RWPE2 (cell line): ENCODE results near the gene IRF2BP2.

Source experiments
- ATAC-seq: fragments of 200-7000 bp; cut with Tn5 transposase; 3 replicates; pipeline ENCODE4 v1.9.1; 2021; ENCODE audit warnings: low read depth
- DNase-seq: peaks from one replicate; pipeline ENCODE4 v3.0.0-alpha.2; 2020; ENCODE audit warnings: low spot score
- H3K27ac ChIP-seq: fragments of 450-650 bp; 2 replicates; pipeline ENCODE4 v1.5.1; 2017; ENCODE audit warnings: mild to moderate bottlenecking; ENCODE audit not compliant: poor library complexity, severe bottlenecking
- H3K27me3 ChIP-seq: fragments of 250-450 bp; sonication (Bioruptor Pico); 2 replicates; pipeline ENCODE4 v1.5.1; 2021; ENCODE audit warnings: mild to moderate bottlenecking, moderate library complexity; ENCODE audit not compliant: insufficient read depth, poor library complexity, severe bottlenecking
- H3K36me3 ChIP-seq: fragments of 250-450 bp; sonication (Bioruptor Pico); 2 replicates; pipeline ENCODE4 v1.5.1; 2020; ENCODE audit warnings: low read depth, mild to moderate bottlenecking, moderate library complexity
- H3K4me1 ChIP-seq: fragments of 250-450 bp; sonication (Bioruptor Pico); 2 replicates; pipeline ENCODE4 v1.5.1; 2021; ENCODE audit warnings: mild to moderate bottlenecking, moderate library complexity; ENCODE audit not compliant: insufficient read depth, poor library complexity, severe bottlenecking
- H3K4me3 ChIP-seq: fragments of 250-450 bp; sonication (Bioruptor Pico); 2 replicates; pipeline ENCODE4 v1.5.1; 2021; ENCODE audit warnings: mild to moderate bottlenecking, moderate library complexity; ENCODE audit not compliant: severe bottlenecking
- H3K9me3 ChIP-seq: fragments of 250-450 bp; sonication (Bioruptor Pico); 2 replicates; pipeline ENCODE4 v1.5.1; 2021; ENCODE audit warnings: mild to moderate bottlenecking, moderate library complexity; ENCODE audit not compliant: severe bottlenecking
- CTCF ChIP-seq: fragments of 450-650 bp; IDR thresholded peaks from one replicate; pipeline ENCODE4 v1.5.1; 2017; ENCODE audit warnings: mild to moderate bottlenecking, moderate library complexity; ENCODE audit not compliant: poor library complexity, severe bottlenecking

The IRF2BP2 gene

GRCh38 chr1:234562334-234562733, 47.6 kb downstream of the IRF2BP2 start:
- no peak for ATAC-seq
- no peak overlapping the region for H3K27ac ChIP-seq
- DNase-seq: no peak
- H3K4me1 ChIP-seq: peaks cover 12% of the 10 kb centered on the region
- H3K36me3 ChIP-seq: no peaks in the 10 kb centered on the region
- no peak for TF ChIP-seq CTCF
- H3K27me3 ChIP-seq: no peaks in the 10 kb centered on the region
- H3K9me3 ChIP-seq: no peaks in the 10 kb centered on the region
- no peak overlapping the region for H3K4me3 ChIP-seq

- Histone ChIP-seq H3K4me3 (no peak overlapping the region), H3K36me3 (no peaks in the 10 kb centered on the region), H3K27ac (no peak overlapping the region), H3K27me3 (no peaks in the 10 kb centered on the region), H3K9me3 (no peaks in the 10 kb centered on the region), H3K4me1 (peaks cover 12% of the 10 kb centered on the region)
- ATAC-seq: no peak
- no peak for TF ChIP-seq CTCF
- DNase-seq: no peak
Observed at GRCh38 chr1:234561319-234561718, 48.7 kb downstream of the IRF2BP2 start.

GRCh38 chr1:234559902-234560676, 49.9 kb downstream of the IRF2BP2 start:
- Histone ChIP-seq H3K4me3 (no peak overlapping the region), H3K4me1 (peaks cover 10% of the 10 kb centered on the region), H3K9me3 (no peaks in the 10 kb centered on the region), H3K36me3 (no peaks in the 10 kb centered on the region), H3K27ac (no peak overlapping the region), H3K27me3 (no peaks in the 10 kb centered on the region)
- TF ChIP-seq CTCF: no peak
- no peak for DNase-seq
- no peak for ATAC-seq

GRCh38 chr1:234559152-234559901, 50.7 kb downstream of the IRF2BP2 start:
- no peak overlapping the region for H3K4me3 ChIP-seq
- H3K4me1 ChIP-seq: peaks cover 7% of the 10 kb centered on the region
- TF ChIP-seq CTCF: no peak
- no peaks in the 10 kb centered on the region for H3K27me3 ChIP-seq
- H3K27ac ChIP-seq: no peak overlapping the region
- no peaks in the 10 kb centered on the region for H3K36me3 ChIP-seq
- no peaks in the 10 kb centered on the region for H3K9me3 ChIP-seq
- ATAC-seq (no peak), DNase-seq (no peak)
